Brain pericyte (primary cell): ENCODE data around the gene LKAAEAR1.

Experiments used
- DNase-seq: peaks from one replicate; pipeline ENCODE4 v3.0.0-alpha.2; 2012; ENCODE audit warnings: low read depth, low spot score

LKAAEAR1 gene

GRCh38 chr20:64038224-64038564 is 46.0 kb downstream of the LKAAEAR1 start:
- DNase-seq, result no peak

- no peak for DNase-seq
Measured at GRCh38 chr20:64037498-64038213, 46.5 kb downstream of the LKAAEAR1 start.

GRCh38 chr20:64037199-64037497 is 47.0 kb downstream of the LKAAEAR1 start:
- DNase-seq, result no peak

- DNase-seq, result no peak
Measured at GRCh38 chr20:64036346-64037198, 47.6 kb downstream of the LKAAEAR1 start.

GRCh38 chr20:64035933-64036345 is 48.3 kb downstream of the LKAAEAR1 start, which contains the start of gene C20orf204:
Gene C20orf204, plus strand, starts transcription at chr20:64036182. Its CDS starts 142 bp downstream, at chr20:64036324.
- no peak for DNase-seq

- DNase-seq, result no peak
Measured at GRCh38 chr20:64035066-64035932, 48.9 kb downstream of the LKAAEAR1 start.

GRCh38 chr20:64033981-64034493 is 50.2 kb downstream of the LKAAEAR1 start:
- DNase-seq, result no peak
